H9 (cell line): Measurements from ENCODE around the gene PLEKHA7. TPM values are rescaled to one million over a fixed set of nuclear protein-coding genes. Genes with fewer than 3 reads are reported as not detected.

ENCODE experiments used
- DNase-seq: peaks from one replicate; pipeline ENCODE4 v3.0.0-alpha.2; 2017
- H2AFZ ChIP-seq: one replicate; pipeline ENCODE4 v1.6.1; 2013; ENCODE audit warnings: mild to moderate bottlenecking, low read length, control low read depth, moderate library complexity
- H2AK5ac ChIP-seq: 2 replicates; pipeline ENCODE4 v1.6.1; 2013; ENCODE audit warnings: low read length, control low read depth, mixed read lengths; ENCODE audit not compliant: insufficient read length
- H2BK120ac ChIP-seq: one replicate; pipeline ENCODE4 v1.6.1; 2013; ENCODE audit warnings: low read depth, mild to moderate bottlenecking, low read length, control low read depth, inconsistent platforms; ENCODE audit not compliant: poor library complexity, severe bottlenecking
- H2BK12ac ChIP-seq: 2 replicates; pipeline ENCODE4 v1.6.1; 2013; ENCODE audit warnings: low read length, control low read depth, mixed read lengths, low read depth; ENCODE audit not compliant: insufficient read length
- H2BK15ac ChIP-seq: 2 replicates; pipeline ENCODE4 v1.6.1; 2013; ENCODE audit warnings: low read depth, low read length, control low read depth
- H2BK20ac ChIP-seq: one replicate; pipeline ENCODE4 v1.6.1; 2013; ENCODE audit warnings: low read depth, mild to moderate bottlenecking, low read length, control low read depth, inconsistent platforms; ENCODE audit not compliant: poor library complexity, severe bottlenecking
- H2BK5ac ChIP-seq: 2 replicates; pipeline ENCODE4 v1.6.1; 2013; ENCODE audit warnings: low read length, control low read depth, mixed read lengths; ENCODE audit not compliant: insufficient read length
- H3K14ac ChIP-seq: 2 replicates; pipeline ENCODE4 v1.6.1; 2013; ENCODE audit warnings: low read length, control low read depth; ENCODE audit not compliant: insufficient read depth
- H3K18ac ChIP-seq: 2 replicates; pipeline ENCODE4 v1.6.1; 2013; ENCODE audit warnings: low read depth, mild to moderate bottlenecking, mixed read lengths, low read length, control low read depth; ENCODE audit not compliant: insufficient read length
- H3K23ac ChIP-seq: 2 replicates; pipeline ENCODE4 v1.6.1; 2013; ENCODE audit warnings: low read length, control low read depth, mixed read lengths, low read depth; ENCODE audit not compliant: insufficient read length
- H3K23me2 ChIP-seq: 2 replicates; pipeline ENCODE4 v1.6.1; 2013; ENCODE audit warnings: low read depth, mild to moderate bottlenecking, mixed read lengths, low read length, control low read depth; ENCODE audit not compliant: insufficient read length, poor library complexity, severe bottlenecking
- H3K27ac ChIP-seq: 2 replicates; pipeline ENCODE4 v1.5.1; 2013; ENCODE audit warnings: low read length, control low read depth, mixed read lengths, low read depth; ENCODE audit not compliant: insufficient read length
- H3K27me3 ChIP-seq: 2 replicates; pipeline ENCODE4 v1.6.1; 2013; ENCODE audit warnings: low read length, control low read depth, inconsistent platforms; ENCODE audit not compliant: insufficient read depth
- H3K4ac ChIP-seq: 2 replicates; pipeline ENCODE4 v1.6.1; 2013; ENCODE audit warnings: low read depth, mild to moderate bottlenecking, control low read depth, inconsistent platforms, low read length, moderate library complexity
- H3K4me1 ChIP-seq: 2 replicates; pipeline ENCODE4 v1.6.1; 2013; ENCODE audit warnings: low read length, control low read depth, inconsistent platforms; ENCODE audit not compliant: insufficient read depth
- H3K4me2 ChIP-seq: 2 replicates; pipeline ENCODE4 v1.6.1; 2013; ENCODE audit warnings: low read length, control low read depth, mixed read lengths; ENCODE audit not compliant: insufficient read length, insufficient read depth
- H3K56ac ChIP-seq: 2 replicates; pipeline ENCODE4 v1.6.1; 2013; ENCODE audit warnings: low read depth, mild to moderate bottlenecking, mixed read lengths, low read length, control low read depth; ENCODE audit not compliant: insufficient read length
- H3K79me1 ChIP-seq: 2 replicates; pipeline ENCODE4 v1.6.1; 2013; ENCODE audit warnings: low read depth, mild to moderate bottlenecking, moderate library complexity, low read length, control low read depth, inconsistent platforms; ENCODE audit not compliant: insufficient read depth, poor library complexity, severe bottlenecking
- H3K79me2 ChIP-seq: 2 replicates; pipeline ENCODE4 v1.6.1; 2013; ENCODE audit warnings: low read length, control low read depth, inconsistent platforms; ENCODE audit not compliant: insufficient read depth
- H3K9ac ChIP-seq: 2 replicates; pipeline ENCODE4 v1.6.1; 2013; ENCODE audit warnings: low read length, control low read depth, mixed read lengths; ENCODE audit not compliant: insufficient read length; ENCODE audit errors: extremely low read depth
- H3K9me3 ChIP-seq: one replicate; pipeline ENCODE4 v1.6.1; 2013; ENCODE audit warnings: low read depth, low read length, inconsistent platforms; ENCODE audit not compliant: control insufficient read depth
- H3T11ph ChIP-seq: one replicate; pipeline ENCODE4 v1.6.1; 2013; ENCODE audit warnings: mild to moderate bottlenecking, low read length, control low read depth, inconsistent platforms
- H4K20me1 ChIP-seq: one replicate; pipeline ENCODE4 v1.6.1; 2013; ENCODE audit not compliant: control insufficient read depth, insufficient read length, insufficient read depth
- H4K5ac ChIP-seq: 2 replicates; pipeline ENCODE4 v1.6.1; 2013; ENCODE audit warnings: low read depth, mild to moderate bottlenecking, mixed read lengths, low read length, control low read depth; ENCODE audit not compliant: insufficient read length
- H4K8ac ChIP-seq: replicated peaks from 2 replicates; pipeline ENCODE4 v1.6.1; 2013; ENCODE audit warnings: low read length, control low read depth, mixed read lengths, low read depth; ENCODE audit not compliant: insufficient read length
- H4K91ac ChIP-seq: 2 replicates; pipeline ENCODE4 v1.6.1; 2013; ENCODE audit warnings: low read depth, mild to moderate bottlenecking, moderate library complexity, mixed read lengths, low read length, control low read depth; ENCODE audit not compliant: insufficient read length
- H3K27ac Mint-ChIP-seq, 3 experiments: 2 replicates in 2 of 3; 3 replicates in 1 of 3; pipeline ENCODE4 v1.8.0; 2020 to 2021; ENCODE audit warnings: mixed read lengths in 3 of 3, mild to moderate bottlenecking in 1 of 3, moderate library complexity in 1 of 3
- H3K27me3 Mint-ChIP-seq: 2 replicates; pipeline ENCODE4 v1.8.0; 2021; ENCODE audit warnings: low read depth, mild to moderate bottlenecking, moderate library complexity, mixed read lengths
- H3K36me3 Mint-ChIP-seq, 3 experiments: 2 replicates in 2 of 3; 3 replicates in 1 of 3; pipeline ENCODE4 v1.8.0; 2020 to 2021; ENCODE audit warnings: low read depth in 3 of 3, mixed read lengths in 3 of 3; ENCODE audit not compliant: insufficient read depth in 1 of 3
- H3K4me1 Mint-ChIP-seq, 2 experiments: 2 replicates each; pipeline ENCODE4 v1.8.0; 2020; ENCODE audit warnings: mixed read lengths in 2 of 2
- H3K4me3 Mint-ChIP-seq, 2 experiments: 2 replicates in 1 of 2; 3 replicates in 1 of 2; pipeline ENCODE4 v1.8.0; 2020 to 2021; ENCODE audit warnings: mild to moderate bottlenecking in 2 of 2, mixed read lengths in 2 of 2, moderate library complexity in 1 of 2
- H3K9me3 Mint-ChIP-seq, 2 experiments: 2 replicates in 1 of 2; 3 replicates in 1 of 2; pipeline ENCODE4 v1.8.0; 2020; ENCODE audit warnings: mild to moderate bottlenecking in 2 of 2, mixed read lengths in 2 of 2, moderate library complexity in 1 of 2
- WGBS: extraction: QIAGEN DNeasy Blood & Tissue Kit; methylation state at CpG from one replicate; pipeline ENCODE4 v1.1.7; 2013; ENCODE audit warnings: missing lambda C conversion rate, low lambda C conversion rate, mixed read lengths; ENCODE audit not compliant: insufficient read length; ENCODE audit errors: extremely low coverage; 5-methylcytosine and 5-hydroxymethylcytosine counted together
- total RNA-seq: library from RNA; stranded (reverse); gene quantifications from 2 replicates; pipeline ENCODE4 v1.2.1, GENCODE V29; 2021
- TF ChIP-seq, protein P1 (sequence below): fragments of 200-600 bp; sonication (generic); conservative IDR thresholded peaks from 3 replicates; pipeline ENCODE4 v1.8.0; 2021; ENCODE audit warnings: antibody characterized with exemption, mild to moderate bottlenecking

The PLEKHA7 gene
- total RNA-seq, 1 experiment from 2014 or later: 21.0 TPM

DNA sequence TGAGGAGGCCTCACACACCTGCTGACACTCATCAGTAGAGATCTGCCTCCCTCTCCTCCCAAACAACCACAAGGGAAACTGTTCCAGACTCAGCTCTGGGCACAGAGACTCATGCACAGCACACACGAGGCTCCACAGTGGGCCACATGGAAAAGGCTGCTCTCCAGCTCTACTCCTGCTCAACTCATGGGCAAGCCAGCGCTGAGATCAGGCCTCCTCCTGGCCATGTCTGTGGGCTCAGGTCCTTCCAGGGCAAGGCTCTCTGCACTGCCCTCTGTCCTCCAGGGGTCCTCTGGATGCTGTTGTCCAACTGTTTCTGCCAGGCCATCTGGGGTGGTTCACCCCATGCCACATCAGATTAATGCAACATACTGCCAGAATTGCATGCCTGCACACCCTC, 46.0 kb downstream of the PLEKHA7 start:
- H3K4me1 ChIP-seq: no peaks in the 10 kb centered on the region
- Mint-ChIP-seq H3K4me1 (peaks cover 4 to 14% of the 10 kb centered on the region in 2 experiments; a peak in 3 of 4 replicates), H3K4me3 (no peak overlapping the region), H3K27me3 (no peaks in the 10 kb centered on the region), H3K9me3 (no peaks in the 10 kb centered on the region; a peak in 1 of 5 replicates), H3K36me3 (no peaks in the 10 kb centered on the region), H3K27ac (no peak overlapping the region; a peak in 1 of 7 replicates)
- H2BK20ac ChIP-seq: no peak overlapping the region
- WGBS: no CpG with 5 or more reads among the region's 2 CpGs
- H3K79me2 ChIP-seq: no peaks in the 10 kb centered on the region; the same call in 1 of the 2 replicates
- H3K9me3 ChIP-seq: no peaks in the 10 kb centered on the region
- H3K14ac ChIP-seq: no peak overlapping the region
- no peaks in the 10 kb centered on the region for H4K20me1 ChIP-seq
- H4K91ac ChIP-seq: no peak overlapping the region
- no peak overlapping the region for H3K4ac ChIP-seq
- H2BK15ac ChIP-seq: no peak overlapping the region
- DNase-seq: no peak
- no peaks in the 10 kb centered on the region for H3K23me2 ChIP-seq
- H2AFZ ChIP-seq: no peak overlapping the region
- no peak overlapping the region for H3K56ac ChIP-seq
- H2BK120ac ChIP-seq: no peak overlapping the region
- no peak overlapping the region for H2BK12ac ChIP-seq
- H2BK5ac ChIP-seq: no peak overlapping the region
- no peak overlapping the region for H4K5ac ChIP-seq
- no peak overlapping the region for H2AK5ac ChIP-seq
- H3K27ac ChIP-seq: no peak overlapping the region
- no peak overlapping the region for H4K8ac ChIP-seq
- no peaks in the 10 kb centered on the region for H3K27me3 ChIP-seq
- TF ChIP-seq, protein P1, sequence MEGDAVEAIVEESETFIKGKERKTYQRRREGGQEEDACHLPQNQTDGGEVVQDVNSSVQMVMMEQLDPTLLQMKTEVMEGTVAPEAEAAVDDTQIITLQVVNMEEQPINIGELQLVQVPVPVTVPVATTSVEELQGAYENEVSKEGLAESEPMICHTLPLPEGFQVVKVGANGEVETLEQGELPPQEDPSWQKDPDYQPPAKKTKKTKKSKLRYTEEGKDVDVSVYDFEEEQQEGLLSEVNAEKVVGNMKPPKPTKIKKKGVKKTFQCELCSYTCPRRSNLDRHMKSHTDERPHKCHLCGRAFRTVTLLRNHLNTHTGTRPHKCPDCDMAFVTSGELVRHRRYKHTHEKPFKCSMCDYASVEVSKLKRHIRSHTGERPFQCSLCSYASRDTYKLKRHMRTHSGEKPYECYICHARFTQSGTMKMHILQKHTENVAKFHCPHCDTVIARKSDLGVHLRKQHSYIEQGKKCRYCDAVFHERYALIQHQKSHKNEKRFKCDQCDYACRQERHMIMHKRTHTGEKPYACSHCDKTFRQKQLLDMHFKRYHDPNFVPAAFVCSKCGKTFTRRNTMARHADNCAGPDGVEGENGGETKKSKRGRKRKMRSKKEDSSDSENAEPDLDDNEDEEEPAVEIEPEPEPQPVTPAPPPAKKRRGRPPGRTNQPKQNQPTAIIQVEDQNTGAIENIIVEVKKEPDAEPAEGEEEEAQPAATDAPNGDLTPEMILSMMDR: no peak
- H3T11ph ChIP-seq: no peak overlapping the region
- no peaks in the 10 kb centered on the region for H3K79me1 ChIP-seq
- no peak overlapping the region for H3K9ac ChIP-seq
- H3K18ac ChIP-seq: no peak overlapping the region
- H3K4me2 ChIP-seq: no peak overlapping the region
- no peak overlapping the region for H3K23ac ChIP-seq
